Measurements from ENCODE around the gene BRINP1. TPM values are rescaled to one million over a fixed set of nuclear protein-coding genes. Genes with fewer than 3 reads are reported as not detected.

The BRINP1 gene
- total and polyA plus RNA-seq, 8 donors, result 0.09 to 0.70 (median 0.15) TPM; not detected in 1

DNA sequence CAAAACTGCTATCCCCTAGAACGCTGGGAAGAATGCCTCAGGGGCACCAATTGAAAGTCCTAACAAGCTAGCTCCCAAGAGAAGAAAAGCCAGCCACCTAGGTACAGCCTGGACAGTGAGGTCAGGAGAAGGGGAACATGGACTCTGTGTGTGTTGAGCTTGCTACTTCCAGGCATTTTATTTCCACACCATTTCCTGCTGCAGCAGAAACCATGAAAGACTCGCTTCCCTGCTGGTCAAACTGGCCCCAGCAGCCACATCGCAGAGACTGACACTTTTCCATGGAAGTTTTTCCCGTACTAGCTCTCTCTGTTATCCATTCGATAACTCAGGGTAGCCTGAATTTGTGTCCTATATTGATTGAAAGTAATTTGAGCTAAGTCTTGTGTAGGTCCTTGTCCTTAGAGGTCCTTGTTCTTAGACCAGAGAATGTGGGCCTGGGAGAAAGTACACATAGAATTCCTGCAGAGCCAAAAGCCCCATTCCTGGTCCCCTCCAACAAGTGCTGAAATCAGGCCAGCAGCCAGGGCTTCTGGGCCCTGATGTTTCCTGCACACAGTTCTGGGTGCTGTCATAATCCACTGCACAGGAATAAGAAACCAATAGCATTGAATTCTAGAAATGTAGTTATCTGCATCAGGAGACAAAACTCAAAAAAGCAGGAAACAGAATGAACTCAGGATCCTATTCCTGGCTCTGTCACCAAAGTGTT, 96.6 kb downstream of the BRINP1 start:
- ATAC-seq (no peak), DNase-seq (no peak)
- TF ChIP-seq CTCF (IDR thresholded peaks at IDR 0.05), result no peak
- Histone ChIP-seq H3K9me3 (no peaks in the 10 kb centered on the region), H3K36me3 (no peaks in the 10 kb centered on the region), H3K27me3 (no peaks in the 10 kb centered on the region), H3K4me1 (no peaks in the 10 kb centered on the region), H3K4me3 (no peak overlapping the region), H3K27ac (no peak overlapping the region)
- intact Hi-C loops (cut with DNase I), result no loop called here

GRCh38 chr9:119268985-119269384, 100.2 kb downstream of the BRINP1 start:
- Histone ChIP-seq H3K4me1 (no peaks in the 10 kb centered on the region), H3K27me3 (no peaks in the 10 kb centered on the region), H3K9me3 (no peaks in the 10 kb centered on the region), H3K4me3 (no peak overlapping the region), H3K27ac (no peak overlapping the region), H3K36me3 (no peaks in the 10 kb centered on the region)
- DNase-seq (no peak), ATAC-seq (peak; percentile 50)
- TF ChIP-seq CTCF (IDR thresholded peaks at IDR 0.05), result no peak
- intact Hi-C loops (cut with DNase I), result no loop called here

- no peak overlapping the region for H3K4me3 ChIP-seq
- intact Hi-C loops (cut with DNase I), result no loop called here
- no peaks in the 10 kb centered on the region for H3K36me3 ChIP-seq
- H3K27me3 ChIP-seq, result no peaks in the 10 kb centered on the region
- no peak for TF ChIP-seq CTCF (IDR thresholded peaks at IDR 0.05)
- H3K9me3 ChIP-seq, result no peaks in the 10 kb centered on the region
- no peak for ATAC-seq
- H3K4me1 ChIP-seq, result no peaks in the 10 kb centered on the region
- H3K27ac ChIP-seq, result no peak overlapping the region
- DNase-seq, result no peak
These were observed 105.1 kb downstream of the BRINP1 start for GRCh38 chr9:119264165-119264564.

- Histone ChIP-seq H3K36me3 (no peaks in the 10 kb centered on the region), H3K4me1 (no peaks in the 10 kb centered on the region), H3K4me3 (no peak overlapping the region), H3K27ac (no peak overlapping the region), H3K9me3 (no peaks in the 10 kb centered on the region), H3K27me3 (no peaks in the 10 kb centered on the region)
- intact Hi-C loops (cut with DNase I), result no loop called here
- no peak for DNase-seq
- no peak for ATAC-seq
- TF ChIP-seq CTCF (IDR thresholded peaks at IDR 0.05), result no peak
These were observed 111.6 kb downstream of the BRINP1 start for GRCh38 chr9:119257592-119257991.

DNA sequence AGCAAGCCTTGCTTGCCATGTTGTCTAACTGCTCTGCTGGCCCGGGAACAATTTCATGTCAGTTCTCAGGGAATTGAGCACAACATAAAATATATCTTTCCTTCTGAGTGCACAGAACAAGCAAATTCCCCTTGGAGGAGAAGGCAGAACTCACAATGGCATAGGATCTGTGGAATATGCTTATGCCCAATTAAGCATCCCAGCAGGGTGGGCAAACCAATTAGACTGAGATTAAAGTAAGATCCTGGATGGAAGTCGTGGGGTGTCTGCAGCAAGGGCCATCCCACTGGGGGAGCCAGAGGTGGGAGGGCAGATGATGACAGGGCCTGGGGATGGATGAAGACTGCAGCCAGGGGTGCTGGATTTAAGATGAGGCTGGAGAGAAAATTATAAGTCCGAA, 114.1 kb downstream of the BRINP1 start:
- no peak for TF ChIP-seq CTCF (IDR thresholded peaks at IDR 0.05)

More for the DNA sequence above, 114.1 kb downstream of the BRINP1 start:
- Histone ChIP-seq H3K4me1 (no peaks in the 10 kb centered on the region), H3K9me3 (no peaks in the 10 kb centered on the region), H3K36me3 (no peaks in the 10 kb centered on the region), H3K4me3 (no peak overlapping the region), H3K27me3 (no peaks in the 10 kb centered on the region), H3K27ac (no peak overlapping the region)
- DNase-seq, result no peak
- no peak for ATAC-seq
- intact Hi-C loops (cut with DNase I), result no loop called here

All from left lung (tissue), 10 donors.